HCT116 (cell line): ENCODE data around the gene DAGLA.

Experiments used
- EZH2 ChIP-seq: fragments of 200-600 bp; sonication (generic); IDR thresholded peaks from 2 replicates; pipeline ENCODE4 v1.6.1; 2017; ENCODE audit warnings: antibody characterized with exemption, mixed run types
- JUND ChIP-seq: IDR thresholded peaks from 2 replicates; pipeline ENCODE4 v1.6.1; 2012
- POLR2A ChIP-seq: IDR thresholded peaks from 2 replicates; pipeline ENCODE4 v1.7.0; 2011; ENCODE audit warnings: borderline replicate concordance; ENCODE audit not compliant: insufficient read depth, insufficient read length; ENCODE audit errors: extremely low read depth
- POLR2AphosphoS5 ChIP-seq: IDR thresholded peaks from 2 replicates; pipeline ENCODE4 v1.6.1; 2011; ENCODE audit warnings: mild to moderate bottlenecking, low read depth, low read length, moderate library complexity
- RAD21 ChIP-seq: IDR thresholded peaks from 2 replicates; pipeline ENCODE4 v1.6.1; 2012; ENCODE audit warnings: low read depth, mild to moderate bottlenecking
- SIN3A ChIP-seq: IDR thresholded peaks from 2 replicates; pipeline ENCODE4 v1.6.1; 2012; ENCODE audit warnings: low read depth
- SP1 ChIP-seq: IDR thresholded peaks from 2 replicates; pipeline ENCODE4 v1.6.1; 2012; ENCODE audit warnings: low read depth
- SRF ChIP-seq: IDR thresholded peaks from 2 replicates; pipeline ENCODE4 v1.6.1; 2012; ENCODE audit warnings: low read depth
- YY1 ChIP-seq: IDR thresholded peaks from 2 replicates; pipeline ENCODE4 v1.6.1; 2011; ENCODE audit warnings: low read length, low read depth, moderate library complexity, mild to moderate bottlenecking; ENCODE audit not compliant: insufficient replicate concordance; ENCODE audit errors: extremely low read depth
- ZNF274 ChIP-seq: fragments of 200-500 bp; sonication (Bioruptor generic); IDR thresholded peaks from 2 replicates; pipeline ENCODE4 v1.6.1; 2014; ENCODE audit warnings: mild to moderate bottlenecking, low read depth, low read length, inconsistent platforms
- TF ChIP-seq, protein P1 (sequence below), 3 experiments: fragments of 200-600 bp in 1 of 3; sonication (generic) in 1 of 3; IDR thresholded peaks in 2 of 3; conservative IDR thresholded peaks in 1 of 3; 2 replicates each; pipeline ENCODE4 v1.5.1; 2012 to 2017; ENCODE audit warnings: low read depth in 2 of 3, low read length in 2 of 3, antibody characterized with exemption in 1 of 3, borderline replicate concordance in 1 of 3, control low read depth in 1 of 3, mild to moderate bottlenecking in 1 of 3, mixed read lengths in 1 of 3, mixed run types in 1 of 3, moderate library complexity in 1 of 3; ENCODE audit not compliant: insufficient read depth in 1 of 3
- TF ChIP-seq, protein P2 (sequence below): IDR thresholded peaks from 2 replicates; pipeline ENCODE4 v1.6.1; 2012

- TF ChIP-seq SRF (no peak), RAD21 (no peak), YY1 (no peak), SIN3A (no peak), POLR2AphosphoS5 (no peak), JUND (no peak), POLR2A (no peak), ZNF274 (no peak), SP1 (no peak), EZH2 (no peak)
- TF ChIP-seq, protein P1, sequence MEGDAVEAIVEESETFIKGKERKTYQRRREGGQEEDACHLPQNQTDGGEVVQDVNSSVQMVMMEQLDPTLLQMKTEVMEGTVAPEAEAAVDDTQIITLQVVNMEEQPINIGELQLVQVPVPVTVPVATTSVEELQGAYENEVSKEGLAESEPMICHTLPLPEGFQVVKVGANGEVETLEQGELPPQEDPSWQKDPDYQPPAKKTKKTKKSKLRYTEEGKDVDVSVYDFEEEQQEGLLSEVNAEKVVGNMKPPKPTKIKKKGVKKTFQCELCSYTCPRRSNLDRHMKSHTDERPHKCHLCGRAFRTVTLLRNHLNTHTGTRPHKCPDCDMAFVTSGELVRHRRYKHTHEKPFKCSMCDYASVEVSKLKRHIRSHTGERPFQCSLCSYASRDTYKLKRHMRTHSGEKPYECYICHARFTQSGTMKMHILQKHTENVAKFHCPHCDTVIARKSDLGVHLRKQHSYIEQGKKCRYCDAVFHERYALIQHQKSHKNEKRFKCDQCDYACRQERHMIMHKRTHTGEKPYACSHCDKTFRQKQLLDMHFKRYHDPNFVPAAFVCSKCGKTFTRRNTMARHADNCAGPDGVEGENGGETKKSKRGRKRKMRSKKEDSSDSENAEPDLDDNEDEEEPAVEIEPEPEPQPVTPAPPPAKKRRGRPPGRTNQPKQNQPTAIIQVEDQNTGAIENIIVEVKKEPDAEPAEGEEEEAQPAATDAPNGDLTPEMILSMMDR (IDR thresholded peaks at IDR 0.05 in 2 of 3, conservative IDR thresholded peaks at IDR 0.05 in 1 of 3; ENCODE audit: borderline replicate concordance in 1 of 3, insufficient read depth in 1 of 3, low read depth in 2 of 3, low read length in 2 of 3) = no peak
- TF ChIP-seq, protein P2, sequence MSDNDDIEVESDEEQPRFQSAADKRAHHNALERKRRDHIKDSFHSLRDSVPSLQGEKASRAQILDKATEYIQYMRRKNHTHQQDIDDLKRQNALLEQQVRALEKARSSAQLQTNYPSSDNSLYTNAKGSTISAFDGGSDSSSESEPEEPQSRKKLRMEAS = no peak
These were observed 100.5 kb downstream of the DAGLA start for GRCh38 chr11:61780581-61781162.
